Calu3 (cell line): ENCODE measurements around the gene LRBA. TPM values are rescaled to one million over a fixed set of nuclear protein-coding genes. Genes with fewer than 3 reads are reported as not detected.

ENCODE experiments used
- BruUV-seq: library from RNA; stranded (reverse); fragments of 400-500 nt; replicated peaks from 2 replicates; lab custom pipeline; 2021; lab: Mats Ljungman, UMichigan
- CTCF ChIA-PET: fragments of 300-600 bp; sonication (Branson Sonifier 250); formaldehyde crosslinking; loops from one replicate; lab custom pipeline; 2022; ENCODE audit warnings: antibody characterized with exemption; lab: Charles Lee
- DNase-seq: peaks from one replicate; pipeline ENCODE4 v3.0.0; 2022
- H3K27ac Mint-ChIP-seq: one replicate; pipeline ENCODE4 v1.8.0; 2022; ENCODE audit warnings: mixed read lengths; ENCODE audit not compliant: unreplicated experiment
- H3K27me3 Mint-ChIP-seq: one replicate; pipeline ENCODE4 v1.8.0; 2022; ENCODE audit warnings: mixed read lengths; ENCODE audit not compliant: unreplicated experiment
- H3K36me3 Mint-ChIP-seq: one replicate; pipeline ENCODE4 v1.8.0; 2022; ENCODE audit warnings: mild to moderate bottlenecking, moderate library complexity, mixed read lengths; ENCODE audit not compliant: insufficient read depth, unreplicated experiment
- H3K4me1 Mint-ChIP-seq: one replicate; pipeline ENCODE4 v1.8.0; 2022; ENCODE audit warnings: mild to moderate bottlenecking, low read depth, mixed read lengths; ENCODE audit not compliant: unreplicated experiment
- H3K4me3 Mint-ChIP-seq: one replicate; pipeline ENCODE4 v1.8.0; 2022; ENCODE audit warnings: mild to moderate bottlenecking, low read depth, moderate library complexity, mixed read lengths; ENCODE audit not compliant: unreplicated experiment
- H3K9me3 Mint-ChIP-seq: one replicate; pipeline ENCODE4 v1.8.0; 2022; ENCODE audit warnings: low read depth, mixed read lengths; ENCODE audit not compliant: unreplicated experiment
- CTCF ChIP-seq: fragments of 200-600 bp; IDR thresholded peaks from one replicate; pipeline ENCODE4 v1.8.0; 2022; ENCODE audit warnings: antibody characterized with exemption; ENCODE audit not compliant: unreplicated experiment
- intact Hi-C: fragments of 100-400 bp; cut with micrococcal nuclease; formaldehyde crosslinking; loops from one replicate; pipeline ENCODE4 v1.10.0; 2022; ENCODE audit not compliant: unreplicated experiment
- total RNA-seq: library from RNA; stranded (reverse); gene quantifications from 2 replicates; pipeline ENCODE4 v1.2.3, GENCODE V29; 2022

The LRBA gene
- total RNA-seq, 1 experiment from 2014 or later, result 49.0 TPM

- no peak for TF ChIP-seq CTCF
- intact Hi-C loops, result no loop called here
- no peaks in the 10 kb centered on the region for H3K9me3 Mint-ChIP-seq
- no peak for DNase-seq
- CTCF ChIA-PET, result no interaction called here
- no TSS peak for BruUV-seq
- H3K27me3 Mint-ChIP-seq, result no peaks in the 10 kb centered on the region
- no peak overlapping the region for H3K27ac Mint-ChIP-seq
- H3K36me3 Mint-ChIP-seq, result no peaks in the 10 kb centered on the region
- no peak overlapping the region for H3K4me3 Mint-ChIP-seq
- no peaks in the 10 kb centered on the region for H3K4me1 Mint-ChIP-seq
Observed at GRCh38 chr4:151043803-151044515, 28.9 kb upstream of the LRBA start.

- H3K9me3 Mint-ChIP-seq, result no peaks in the 10 kb centered on the region
- intact Hi-C loops, result no loop called here
- CTCF ChIA-PET, result no interaction called here
- DNase-seq, result no peak
- no peak for TF ChIP-seq CTCF
- no peaks in the 10 kb centered on the region for H3K27me3 Mint-ChIP-seq
- H3K4me3 Mint-ChIP-seq, result no peak overlapping the region
- peaks cover 11% of the 10 kb centered on the region for H3K4me1 Mint-ChIP-seq
- no TSS peak for BruUV-seq
- H3K36me3 Mint-ChIP-seq, result peaks cover 10% of the 10 kb centered on the region
- H3K27ac Mint-ChIP-seq, result no peak overlapping the region
Observed at GRCh38 chr4:151039733-151040132, 24.6 kb upstream of the LRBA start.

- peaks cover 10% of the 10 kb centered on the region for H3K36me3 Mint-ChIP-seq
- no peak for DNase-seq
- intact Hi-C loops, result no loop called here
- BruUV-seq, result no TSS peak
- H3K4me1 Mint-ChIP-seq, result peaks cover 14% of the 10 kb centered on the region
- CTCF ChIA-PET, result no interaction called here
- no peak for TF ChIP-seq CTCF
- no peak overlapping the region for H3K4me3 Mint-ChIP-seq
- no peak overlapping the region for H3K27ac Mint-ChIP-seq
- no peaks in the 10 kb centered on the region for H3K27me3 Mint-ChIP-seq
- no peaks in the 10 kb centered on the region for H3K9me3 Mint-ChIP-seq
Observed at GRCh38 chr4:151038452-151039157, 23.5 kb upstream of the LRBA start.

- no peak for TF ChIP-seq CTCF
- BruUV-seq, result no TSS peak
- Mint-ChIP-seq H3K4me3 (peak overlapping the region; percentile 45), H3K27me3 (no peaks in the 10 kb centered on the region), H3K27ac (peak overlapping the region; percentile 89), H3K36me3 (peaks cover 15% of the 10 kb centered on the region), H3K9me3 (no peaks in the 10 kb centered on the region), H3K4me1 (peaks cover 24% of the 10 kb centered on the region)
- DNase-seq, result no peak
- intact Hi-C loops, result no loop called here
- CTCF ChIA-PET, result no interaction called here
Observed at GRCh38 chr4:151035911-151036310, 20.8 kb upstream of the LRBA start.
